Esophagus muscularis mucosa (tissue), 4 donors: ENCODE results near the gene PDZRN3. TPM values are rescaled to one million over a fixed set of nuclear protein-coding genes. Genes with fewer than 3 reads are reported as not detected.

ENCODE experiments used
- DNase-seq: peaks from one replicate; pipeline ENCODE4 v3.0.0-alpha.2; 2017; ENCODE audit errors: extremely low spot score
- H3K27ac ChIP-seq, 4 donors: fragments of 200-600 bp; sonication (generic); replicated peaks in 1 of 4; 1 replicate in 3 of 4; 2 replicates in 1 of 4; pipeline ENCODE4 v1.5.1; 2016 to 2019; ENCODE audit warnings: mild to moderate bottlenecking in 1 of 4
- H3K27me3 ChIP-seq, 4 donors: fragments of 200-600 bp; sonication (generic); one replicate each; pipeline versions ENCODE4 v1.5.1 to v1.6.0; 2016 to 2019
- H3K36me3 ChIP-seq, 4 donors: fragments of 200-600 bp; sonication (generic); one replicate each; pipeline ENCODE4 v1.5.1; 2016 to 2019
- H3K4me1 ChIP-seq, 4 donors: fragments of 200-600 bp; sonication (generic); one replicate each; pipeline ENCODE4 v1.5.1; 2016 to 2019
- H3K4me3 ChIP-seq, 4 donors: fragments of 200-600 bp; sonication (generic); 1 replicate in 2 of 4; 2 replicates in 2 of 4; pipeline ENCODE4 v1.5.1; 2016 to 2019; ENCODE audit warnings: mild to moderate bottlenecking in 4 of 4, moderate library complexity in 1 of 4
- H3K9me3 ChIP-seq, 4 donors: fragments of 200-600 bp; sonication (generic); 1 replicate in 3 of 4; 2 replicates in 1 of 4; pipeline ENCODE4 v1.5.1; 2016 to 2019
- CTCF ChIP-seq, 3 experiments: fragments of 200-600 bp in 2 of 3; fragments of 450-650 bp in 1 of 3; sonication (generic) in 2 of 3; IDR thresholded peaks; one replicate each; pipeline ENCODE4 v1.5.1; 2017 to 2019; ENCODE audit warnings: antibody characterized with exemption in 3 of 3, mild to moderate bottlenecking in 2 of 3, moderate library complexity in 1 of 3
- EP300 ChIP-seq: sonication (generic); formaldehyde crosslinking; IDR thresholded peaks from one replicate; pipeline ENCODE4 v1.6.1; 2017; ENCODE audit warnings: antibody characterized with exemption
- POLR2A ChIP-seq: fragments of 450-650 bp; IDR thresholded peaks from one replicate; pipeline ENCODE4 v1.6.1; 2017; ENCODE audit warnings: antibody characterized with exemption, moderate library complexity, mild to moderate bottlenecking, low read depth
- POLR2AphosphoS5 ChIP-seq, 2 donors: sonication (generic); formaldehyde crosslinking; IDR thresholded peaks; one replicate each; pipeline ENCODE4 v1.6.1; 2017; ENCODE audit warnings: antibody characterized with exemption in 2 of 2
- WGBS: methylation state at CpG from one replicate; pipeline ENCODE4 v1.1.5; 2018; 5-methylcytosine and 5-hydroxymethylcytosine counted together
- intact Hi-C: fragments of 100-400 bp; cut with DNase I; formaldehyde crosslinking; loops from one replicate; pipeline ENCODE4 v1.15.1; 2023
- total RNA-seq, 4 donors: library from RNA; depleted of rRNA; stranded (reverse); fragments of >200 nt; gene quantifications; one replicate each; pipeline versions ENCODE4 v1.1.0 to v1.2.1, GENCODE V29; 2016

Gene PDZRN3
- total RNA-seq, 4 donors from 2014 or later, result 149 to 314 (median 220) TPM

GRCh38 chr3:73352841-73353645 lies 271.7 kb downstream of the PDZRN3 start:
- no peak for DNase-seq
- peaks cover 0 to 7% (median 3%) of the 10 kb centered on the region in 4 donors for H3K4me1 ChIP-seq
- H3K4me3 ChIP-seq, result no peak overlapping the region
- TF ChIP-seq POLR2AphosphoS5 (IDR thresholded peaks at IDR 0.05), result no peak
- no peak for TF ChIP-seq EP300
- no peak for TF ChIP-seq CTCF (IDR thresholded peaks at IDR 0.05)
- no peak for TF ChIP-seq POLR2A
- intact Hi-C loops, result no loop called here
- no peak overlapping the region for H3K27ac ChIP-seq
- no peaks in the 10 kb centered on the region for H3K36me3 ChIP-seq
- peaks cover 0 to 9% (median 0%) of the 10 kb centered on the region in 4 donors for H3K27me3 ChIP-seq
- 85% methylated on average over 8 of the region's 8 CpGs for WGBS
- H3K9me3 ChIP-seq, result no peaks in the 10 kb centered on the region

- H3K27me3 ChIP-seq, result peaks cover 0 to 9% (median 0%) of the 10 kb centered on the region in 4 donors
- intact Hi-C loops, result no loop called here
- no peak overlapping the region for H3K4me3 ChIP-seq
- no peaks in the 10 kb centered on the region for H3K36me3 ChIP-seq
- peaks cover 0 to 7% (median 3%) of the 10 kb centered on the region in 4 donors for H3K4me1 ChIP-seq
- no peak for TF ChIP-seq POLR2A
- TF ChIP-seq EP300, result no peak
- no peak for TF ChIP-seq CTCF (IDR thresholded peaks at IDR 0.05)
- no peak for TF ChIP-seq POLR2AphosphoS5 (IDR thresholded peaks at IDR 0.05)
- 51% methylated on average over 8 of the region's 9 CpGs for WGBS
- H3K9me3 ChIP-seq, result no peaks in the 10 kb centered on the region
- DNase-seq, result no peak
- H3K27ac ChIP-seq, result no peak overlapping the region
Observed at GRCh38 chr3:73351423-73352071, 273.2 kb downstream of the PDZRN3 start.

- TF ChIP-seq POLR2A (no peak), EP300 (no peak), POLR2AphosphoS5 (IDR thresholded peaks at IDR 0.05) (no peak), CTCF (IDR thresholded peaks at IDR 0.05) (no peak)
- H3K36me3 ChIP-seq, result no peaks in the 10 kb centered on the region
- WGBS, result 68% methylated on average over 6 of the region's 6 CpGs
- no peak overlapping the region for H3K27ac ChIP-seq
- H3K9me3 ChIP-seq, result no peaks in the 10 kb centered on the region
- intact Hi-C loops, result no loop called here
- no peak for DNase-seq
- H3K27me3 ChIP-seq, result peaks cover 0 to 9% (median 0%) of the 10 kb centered on the region in 4 donors
- peaks cover 0 to 7% (median 3%) of the 10 kb centered on the region in 4 donors for H3K4me1 ChIP-seq
- H3K4me3 ChIP-seq, result no peak overlapping the region
Observed at GRCh38 chr3:73350996-73351395, 273.7 kb downstream of the PDZRN3 start.

- H3K36me3 ChIP-seq, result no peaks in the 10 kb centered on the region
- H3K9me3 ChIP-seq, result no peaks in the 10 kb centered on the region
- intact Hi-C loops, result no loop called here
- WGBS, result 85% methylated on average over 4 of the region's 4 CpGs
- H3K27me3 ChIP-seq, result peaks cover 0 to 9% (median 0%) of the 10 kb centered on the region in 4 donors
- H3K27ac ChIP-seq, result no peak overlapping the region
- no peak for DNase-seq
- TF ChIP-seq POLR2A, result no peak
- TF ChIP-seq CTCF (IDR thresholded peaks at IDR 0.05), result no peak
- TF ChIP-seq POLR2AphosphoS5 (IDR thresholded peaks at IDR 0.05), result no peak
- TF ChIP-seq EP300, result no peak
- no peak overlapping the region for H3K4me3 ChIP-seq
- peaks cover 0 to 7% (median 3%) of the 10 kb centered on the region in 4 donors for H3K4me1 ChIP-seq
Observed at GRCh38 chr3:73349657-73350056, 275.1 kb downstream of the PDZRN3 start.
